ENCODE results near the gene PPME1. TPM values are rescaled to one million over a fixed set of nuclear protein-coding genes. Genes with fewer than 3 reads are reported as not detected.

PPME1 gene
- total RNA-seq, 8 experiments from 2014 or later, result 34.9 to 68.7 (median 46.8) TPM

DNA sequence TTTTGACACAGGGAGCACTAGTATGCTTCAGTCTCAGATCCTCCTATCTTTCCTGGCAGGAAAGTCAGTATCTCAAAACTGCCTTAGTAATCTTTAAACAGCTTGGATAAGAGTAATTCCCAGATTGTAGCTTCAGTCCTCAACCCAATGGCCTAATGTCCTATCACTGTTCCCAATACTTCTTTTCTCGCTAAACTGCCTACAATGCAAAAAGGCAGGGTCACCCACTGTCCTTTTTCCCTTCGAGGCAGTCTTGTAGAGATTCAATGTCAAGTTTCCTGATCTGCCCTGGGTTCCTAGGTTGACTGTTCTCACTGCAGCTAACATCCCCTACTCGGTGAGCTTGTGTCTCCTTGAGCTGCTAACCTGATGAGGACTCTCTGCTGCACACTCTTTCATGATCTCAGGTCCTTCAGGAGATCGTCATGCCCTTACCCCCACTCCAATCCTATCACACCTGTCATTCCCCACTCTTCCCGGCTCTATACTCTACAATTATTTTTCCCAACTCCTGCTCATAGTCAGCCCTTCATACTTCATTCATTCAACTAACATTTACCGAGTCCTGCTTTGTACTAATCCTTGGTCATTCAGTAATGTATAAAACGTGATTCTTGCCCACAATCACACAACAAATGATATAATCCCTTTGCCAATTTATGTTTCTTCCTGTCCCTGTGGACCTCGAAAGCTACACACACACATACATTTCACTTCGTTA lies 1.2 kb upstream of the PPME1 start:
- Histone ChIP-seq H3K27ac (peak overlapping the region in 1 of 2 donors; percentile 11), H3K4me1 (replicated peaks in 1 of 2) (peaks cover 6 to 18% of the 10 kb centered on the region in 2 donors), H3K4me3 (peak overlapping the region; percentile 49 to 86 (median 55))
- in situ Hi-C loops (cut with MboI; ENCODE audit: low pct_unique_long_range_greater_than_20kb in 2 of 9, low sequenced_read_pairs in 9 of 9, unreplicated experiment in 9 of 9), result no loop called here
- no peak for ATAC-seq (replicated peaks in 6 of 8)
- WGBS, 10 experiments, result 0 to 16% (median 3%) methylated on average over 4 to 8 of the region's 9 CpGs

DNA sequence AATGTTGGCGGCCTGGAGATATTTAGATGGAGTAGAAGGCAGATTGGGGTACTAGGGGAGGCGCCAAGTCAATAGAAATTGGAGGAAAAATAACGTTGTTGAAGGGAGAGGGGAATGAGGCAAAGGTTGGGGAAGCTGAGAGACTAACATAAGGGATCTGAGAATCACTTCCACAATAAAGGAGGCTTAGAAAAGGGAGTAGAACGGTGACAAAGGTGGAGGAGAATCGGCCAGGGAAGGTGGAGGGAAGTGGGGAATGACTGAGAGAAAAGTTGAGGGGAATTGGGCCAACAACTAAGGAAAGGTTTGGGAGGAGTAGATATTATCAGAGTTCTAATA lies 510 bp downstream of the PPME1 start:
- in situ Hi-C loops (cut with MboI; ENCODE audit: low pct_unique_long_range_greater_than_20kb in 2 of 9, low sequenced_read_pairs in 9 of 9, unreplicated experiment in 9 of 9), result no loop called here
- peak overlapping the region; percentile 51 to 86 (median 59) for H3K4me3 ChIP-seq
- peaks cover 6 to 18% of the 10 kb centered on the region in 2 donors for H3K4me1 ChIP-seq (replicated peaks in 1 of 2)
- peak overlapping the region; percentile 43 to 77 for H3K27ac ChIP-seq
- no peak for ATAC-seq (replicated peaks in 6 of 8)
- WGBS, 10 experiments, result 0 to 9% (median 0%) methylated on average over 1 to 5 of the region's 5 CpGs; no CpG with 5 or more reads in 1 of the 10 experiments

DNA sequence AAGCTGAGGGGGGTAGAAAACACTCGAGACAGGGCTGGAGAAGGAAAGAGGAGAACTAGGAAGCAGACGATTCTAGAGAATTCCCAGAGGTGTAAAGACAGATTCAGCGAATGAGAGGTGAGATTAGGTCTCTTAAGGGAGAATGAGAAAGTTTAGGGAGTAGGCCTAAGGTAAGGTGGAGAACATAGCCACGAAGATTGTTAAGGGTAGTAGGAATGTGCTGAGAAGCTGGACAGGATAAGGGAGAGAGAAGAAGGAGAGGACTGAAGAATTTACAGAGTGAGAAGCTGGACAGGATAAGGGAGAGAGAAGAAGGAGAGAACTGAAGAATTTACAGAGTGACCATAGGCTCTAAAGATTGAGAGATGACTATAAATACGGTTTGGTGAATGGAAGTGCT lies 908 bp downstream of the PPME1 start:
- no peak overlapping the region for H3K27ac ChIP-seq
- in situ Hi-C loops (cut with MboI; ENCODE audit: low pct_unique_long_range_greater_than_20kb in 2 of 9, low sequenced_read_pairs in 9 of 9, unreplicated experiment in 9 of 9), result no loop called here
- peaks cover 6 to 18% of the 10 kb centered on the region in 2 donors for H3K4me1 ChIP-seq (replicated peaks in 1 of 2)
- H3K4me3 ChIP-seq, result peak overlapping the region; percentile 51 to 86 (median 59)
- 0 to 24% (median 8%) methylated on average over 2 to 5 of the region's 5 CpGs for WGBS, 10 experiments
- ATAC-seq (replicated peaks in 6 of 8), result no peak

DNA sequence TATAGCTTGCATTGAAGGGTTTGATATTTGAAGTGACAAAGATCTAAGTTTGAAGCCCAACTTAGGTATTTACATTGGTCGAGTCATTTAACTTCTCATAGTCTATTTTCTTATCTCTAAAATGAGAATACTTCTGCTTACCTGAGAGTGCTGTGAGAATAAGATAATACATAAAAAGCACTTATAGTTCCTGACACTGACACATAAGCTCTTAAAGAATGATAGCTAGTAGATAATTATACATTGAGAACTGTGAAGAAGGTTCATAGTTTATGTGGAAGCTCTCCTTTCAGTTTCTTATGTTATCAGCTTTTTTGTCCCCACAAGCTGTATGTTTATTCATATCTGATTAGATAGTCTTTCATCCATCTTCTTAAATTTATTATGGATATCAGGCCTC lies 4.8 kb downstream of the PPME1 start:
- no peak overlapping the region for H3K4me3 ChIP-seq
- ATAC-seq (replicated peaks in 6 of 8), result no peak
- no peak overlapping the region for H3K27ac ChIP-seq
- WGBS, 10 experiments, result 73 to 100% (median 88%) methylated on average over 1 of the region's 1 CpG; no CpG with 5 or more reads in 3 of the 10 experiments
- in situ Hi-C loops (cut with MboI; ENCODE audit: low pct_unique_long_range_greater_than_20kb in 2 of 9, low sequenced_read_pairs in 9 of 9, unreplicated experiment in 9 of 9), result no loop called here
- H3K4me1 ChIP-seq (replicated peaks in 1 of 2), result peaks cover 4 to 8% of the 10 kb centered on the region in 2 donors

GRCh38 chr11:74179234-74180052 lies 8.4 kb downstream of the PPME1 start:
- no peaks in the 10 kb centered on the region for H3K4me1 ChIP-seq (replicated peaks in 1 of 2)
- 87 to 100% (median 94%) methylated on average over 2 to 7 of the region's 7 CpGs; no CpG with 5 or more reads in 1 of the 10 experiments for WGBS, 10 experiments
- ATAC-seq (replicated peaks in 6 of 8), result peak in 2 of 8 experiments; percentile 59 to 67
- in situ Hi-C loops (cut with MboI; ENCODE audit: low pct_unique_long_range_greater_than_20kb in 2 of 9, low sequenced_read_pairs in 9 of 9, unreplicated experiment in 9 of 9), result no loop called here
- no peak overlapping the region for H3K4me3 ChIP-seq
- H3K27ac ChIP-seq, result no peak overlapping the region

- H3K4me3 ChIP-seq, result no peak overlapping the region
- ATAC-seq (replicated peaks in 6 of 8), result no peak
- no peak overlapping the region for H3K27ac ChIP-seq
- in situ Hi-C loops (cut with MboI; ENCODE audit: low pct_unique_long_range_greater_than_20kb in 2 of 9, low sequenced_read_pairs in 9 of 9, unreplicated experiment in 9 of 9), result no loop called here
- H3K4me1 ChIP-seq (replicated peaks in 1 of 2), result no peaks in the 10 kb centered on the region
- WGBS, 10 experiments, result 90 to 100% (median 94%) methylated on average over 2 to 3 of the region's 4 CpGs; no CpG with 5 or more reads in 5 of the 10 experiments
These were observed 11.5 kb downstream of the PPME1 start for GRCh38 chr11:74182635-74183034.

GRCh38 chr11:74185285-74185684 lies 14.2 kb downstream of the PPME1 start:
- no peak overlapping the region for H3K27ac ChIP-seq
- ATAC-seq (replicated peaks in 6 of 8), result no peak
- 37 to 94% (median 76%) methylated on average over 2 to 5 of the region's 5 CpGs for WGBS, 10 experiments
- no peaks in the 10 kb centered on the region for H3K4me1 ChIP-seq (replicated peaks in 1 of 2)
- H3K4me3 ChIP-seq, result no peak overlapping the region
- in situ Hi-C loops (cut with MboI; ENCODE audit: low pct_unique_long_range_greater_than_20kb in 2 of 9, low sequenced_read_pairs in 9 of 9, unreplicated experiment in 9 of 9), result no loop called here

DNA sequence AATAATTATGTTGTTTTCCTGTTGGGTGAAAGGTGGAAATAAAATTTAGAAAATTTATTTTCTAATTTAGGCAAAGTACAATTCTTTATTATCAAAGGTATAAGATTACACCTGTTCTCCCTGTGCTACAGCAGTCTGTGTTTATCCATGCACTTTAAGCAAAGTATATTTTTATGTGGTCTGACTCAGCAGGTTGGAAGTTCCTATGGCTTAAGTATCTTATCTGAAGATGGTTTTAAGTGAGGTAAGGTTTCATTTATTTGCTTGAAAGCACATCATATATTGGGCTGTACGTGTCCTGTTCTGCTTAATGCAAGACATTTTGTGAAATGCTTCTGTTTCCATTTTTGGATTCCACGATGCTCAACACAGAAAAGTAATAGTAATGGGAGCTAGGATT lies 14.6 kb downstream of the PPME1 start:
- Histone ChIP-seq H3K4me1 (replicated peaks in 1 of 2) (no peaks in the 10 kb centered on the region), H3K27ac (no peak overlapping the region), H3K4me3 (no peak overlapping the region)
- ATAC-seq (replicated peaks in 6 of 8), result no peak
- in situ Hi-C loops (cut with MboI; ENCODE audit: low pct_unique_long_range_greater_than_20kb in 2 of 9, low sequenced_read_pairs in 9 of 9, unreplicated experiment in 9 of 9), result no loop called here
- WGBS, 10 experiments, result 53 to 100% (median 94%) methylated on average over 1 to 2 of the region's 2 CpGs; no CpG with 5 or more reads in 1 of the 10 experiments

- Histone ChIP-seq H3K27ac (no peak overlapping the region), H3K4me1 (replicated peaks in 1 of 2) (no peaks in the 10 kb centered on the region), H3K4me3 (no peak overlapping the region)
- in situ Hi-C loops (cut with MboI; ENCODE audit: low pct_unique_long_range_greater_than_20kb in 2 of 9, low sequenced_read_pairs in 9 of 9, unreplicated experiment in 9 of 9), result no loop called here
- no peak for ATAC-seq (replicated peaks in 6 of 8)
These were observed 24.7 kb downstream of the PPME1 start for GRCh38 chr11:74195828-74196227.

- Histone ChIP-seq H3K27ac (no peak overlapping the region), H3K4me3 (no peak overlapping the region), H3K4me1 (replicated peaks in 1 of 2) (no peaks in the 10 kb centered on the region)
- WGBS, 10 experiments, result 92 to 100% (median 95%) methylated on average over 1 to 2 of the region's 2 CpGs; no CpG with 5 or more reads in 3 of the 10 experiments
- in situ Hi-C loops (cut with MboI; ENCODE audit: low pct_unique_long_range_greater_than_20kb in 2 of 9, low sequenced_read_pairs in 9 of 9, unreplicated experiment in 9 of 9), result no loop called here
- no peak for ATAC-seq (replicated peaks in 6 of 8)
These were observed 25.8 kb downstream of the PPME1 start for GRCh38 chr11:74196781-74197486.

- no peak for ATAC-seq (replicated peaks in 6 of 8)
- H3K4me3 ChIP-seq, result no peak overlapping the region
- 80 to 100% (median 100%) methylated on average over 1 to 2 of the region's 2 CpGs; no CpG with 5 or more reads in 1 of the 10 experiments for WGBS, 10 experiments
- no peak overlapping the region for H3K27ac ChIP-seq
- H3K4me1 ChIP-seq (replicated peaks in 1 of 2), result no peaks in the 10 kb centered on the region
- in situ Hi-C loops (cut with MboI; ENCODE audit: low pct_unique_long_range_greater_than_20kb in 2 of 9, low sequenced_read_pairs in 9 of 9, unreplicated experiment in 9 of 9), result no loop called here
These were observed 32.9 kb downstream of the PPME1 start for GRCh38 chr11:74203966-74204365.

- Histone ChIP-seq H3K4me3 (no peak overlapping the region), H3K4me1 (replicated peaks in 1 of 2) (no peaks in the 10 kb centered on the region), H3K27ac (no peak overlapping the region)
- WGBS, 10 experiments, result 83 to 100% (median 100%) methylated on average over 1 of the region's 1 CpG
- no peak for ATAC-seq (replicated peaks in 6 of 8)
- in situ Hi-C loops (cut with MboI; ENCODE audit: low pct_unique_long_range_greater_than_20kb in 2 of 9, low sequenced_read_pairs in 9 of 9, unreplicated experiment in 9 of 9), result no loop called here
These were observed 33.6 kb downstream of the PPME1 start for GRCh38 chr11:74204701-74205100.

- no peak for ATAC-seq (replicated peaks in 6 of 8)
- WGBS, 10 experiments, result 80 to 100% (median 100%) methylated on average over 1 of the region's 1 CpG; no CpG with 5 or more reads in 4 of the 10 experiments
- Histone ChIP-seq H3K4me3 (no peak overlapping the region), H3K4me1 (replicated peaks in 1 of 2) (no peaks in the 10 kb centered on the region), H3K27ac (no peak overlapping the region)
- in situ Hi-C loops (cut with MboI; ENCODE audit: low pct_unique_long_range_greater_than_20kb in 2 of 9, low sequenced_read_pairs in 9 of 9, unreplicated experiment in 9 of 9), result no loop called here
These were observed 34.1 kb downstream of the PPME1 start for GRCh38 chr11:74205181-74205580.
